ENCODE measurements around the gene LTF.
"Not testable (repeated sequence)": the region's sequence is repeated elsewhere in the genome, so short reads cannot be mapped to it uniquely, and the experiment has no call there.

Gene LTF

DNA sequence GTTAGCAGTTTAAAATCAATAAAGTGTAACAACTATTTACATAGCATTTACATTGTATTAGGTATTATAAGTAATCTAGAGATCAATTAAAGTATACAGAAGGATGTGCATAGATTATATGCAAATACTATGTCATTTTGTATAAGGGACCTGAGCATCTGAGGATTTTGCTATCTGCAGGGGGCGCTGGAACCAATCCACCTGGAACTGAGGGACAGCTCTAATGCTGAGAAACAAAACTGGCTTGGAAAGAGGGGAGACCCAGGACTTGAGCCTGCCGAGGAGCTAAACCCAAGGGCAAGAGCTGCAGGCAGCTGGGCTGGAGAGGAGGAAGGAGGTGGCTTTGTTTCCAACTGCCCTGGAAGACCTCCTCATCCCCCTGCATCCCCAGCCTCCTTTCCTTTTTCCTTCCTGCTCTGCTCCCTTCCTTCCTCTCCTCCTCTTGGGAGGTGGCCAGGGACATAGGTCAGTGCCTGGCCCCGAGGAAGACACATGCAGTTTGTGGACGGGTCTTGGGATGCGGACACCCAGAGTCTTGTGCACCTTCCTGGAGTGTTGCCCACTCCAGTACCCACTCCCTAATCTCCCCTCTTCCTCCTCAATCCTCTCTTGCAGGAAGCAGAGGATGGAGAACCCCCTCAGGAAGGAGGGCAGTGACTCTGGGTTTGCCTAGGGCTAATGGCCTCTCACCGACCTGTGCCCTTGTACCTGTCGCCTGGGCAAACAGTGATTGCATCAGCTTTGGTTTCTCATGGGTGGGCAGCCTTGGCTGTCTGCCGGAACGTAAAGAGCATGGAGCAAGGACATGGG, 32.2 kb upstream of the LTF start:
- Mint-ChIP-seq H3K9me3 (no peaks in the 10 kb centered on the region), H3K4me3 (no peak overlapping the region), H3K4me1 (ENCODE audit: low read depth) (peaks cover 12% of the 10 kb centered on the region), H3K27me3 (peaks cover 5% of the 10 kb centered on the region), H3K36me3 (ENCODE audit: low read depth) (no peaks in the 10 kb centered on the region), H3K27ac (no peak overlapping the region)
- intact Hi-C loops (cut with micrococcal nuclease): no loop called here

DNA sequence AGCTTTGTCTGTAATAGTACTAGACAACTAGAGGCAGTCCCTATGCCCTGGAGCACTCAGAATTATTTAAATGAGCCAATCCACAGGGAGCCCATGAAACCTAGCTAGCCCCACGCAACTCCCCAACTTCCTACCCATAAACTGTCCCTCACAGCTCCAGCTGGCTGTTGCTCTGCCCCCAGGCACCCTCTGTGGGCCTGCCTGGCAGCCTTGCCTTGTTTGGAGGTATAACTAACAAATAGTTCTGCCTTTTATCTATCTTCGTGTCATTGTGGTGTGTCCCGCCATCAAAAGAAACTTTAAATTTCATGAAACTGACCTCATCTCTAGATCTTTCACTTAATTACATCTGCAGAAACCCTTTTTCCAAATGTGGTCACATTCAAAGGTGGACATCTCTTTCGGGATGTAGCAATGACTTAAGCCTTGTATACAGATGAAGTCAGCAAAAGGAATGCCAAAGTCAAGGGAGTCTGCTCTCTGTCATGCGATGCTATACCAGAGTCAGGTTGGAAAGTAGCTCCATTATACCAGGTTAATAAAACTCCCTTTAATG, 31.3 kb upstream of the LTF start:
- Mint-ChIP-seq H3K9me3 (no peaks in the 10 kb centered on the region), H3K27me3 (peaks cover 5% of the 10 kb centered on the region), H3K4me1 (ENCODE audit: low read depth) (peaks cover 5% of the 10 kb centered on the region), H3K27ac (no peak overlapping the region), H3K36me3 (ENCODE audit: low read depth) (no peaks in the 10 kb centered on the region), H3K4me3 (no peak overlapping the region)
- intact Hi-C loops (cut with micrococcal nuclease): no loop called here

DNA sequence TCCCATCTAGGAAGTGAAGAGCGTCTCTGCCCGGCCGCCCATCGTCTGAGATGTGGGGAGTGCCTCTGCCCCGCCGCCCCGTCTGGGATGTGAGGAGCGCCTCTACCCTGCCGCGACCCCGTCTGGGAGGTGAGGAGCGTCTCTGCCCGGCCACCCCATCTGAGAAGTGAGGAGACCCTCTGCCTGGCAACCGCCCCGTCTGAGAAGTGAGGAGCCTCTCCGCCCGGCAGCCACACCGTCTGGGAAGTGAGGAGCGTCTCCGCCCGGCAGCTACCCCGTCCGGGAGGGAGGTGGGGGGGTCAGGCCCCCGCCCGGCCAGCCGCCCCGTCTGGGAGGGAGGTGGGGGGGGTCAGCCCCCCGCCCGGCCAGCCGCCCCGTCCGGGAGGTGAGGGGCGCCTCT, 29.8 kb upstream of the LTF start:
- H3K4me3 Mint-ChIP-seq; intact Hi-C loops (cut with micrococcal nuclease); H3K4me1 Mint-ChIP-seq (ENCODE audit: low read depth); H3K9me3 Mint-ChIP-seq; H3K27me3 Mint-ChIP-seq; H3K36me3 Mint-ChIP-seq (ENCODE audit: low read depth); H3K27ac Mint-ChIP-seq: not testable (repeated sequence)

DNA sequence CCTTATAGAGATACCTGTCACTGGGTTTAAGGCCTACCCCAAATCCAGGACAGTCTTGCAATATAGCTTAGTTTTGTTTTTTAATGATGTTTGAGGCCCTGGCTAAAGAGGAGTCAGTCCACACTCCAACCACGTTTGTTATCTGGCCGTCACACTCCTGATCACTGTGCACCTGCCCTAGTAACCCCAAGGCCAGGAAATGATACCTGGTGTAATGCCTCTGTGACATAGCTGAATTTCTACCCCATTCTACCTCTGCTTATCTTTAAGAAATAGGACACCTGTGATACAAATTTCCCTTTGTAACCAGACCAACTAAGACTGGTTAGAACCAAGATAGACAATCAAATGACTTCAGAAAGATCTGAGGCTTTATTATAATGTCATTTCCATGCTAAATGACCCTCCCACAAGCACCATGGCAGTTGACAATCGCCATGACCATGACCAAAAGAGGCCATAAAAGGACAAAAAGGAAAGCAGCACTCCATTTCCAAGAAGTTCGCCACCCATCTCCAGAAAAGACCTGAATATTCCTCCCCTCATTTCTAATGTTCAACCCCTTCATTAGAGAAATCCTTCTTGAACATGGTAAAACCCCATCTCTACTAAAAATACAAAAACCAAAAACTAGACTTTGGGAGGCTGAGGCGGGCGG, 28.3 kb upstream of the LTF start:
- no peaks in the 10 kb centered on the region for H3K9me3 Mint-ChIP-seq
- no peaks in the 10 kb centered on the region for H3K36me3 Mint-ChIP-seq (ENCODE audit: low read depth)
- H3K4me3 Mint-ChIP-seq: no peak overlapping the region
- H3K27ac Mint-ChIP-seq: no peak overlapping the region
- H3K4me1 Mint-ChIP-seq (ENCODE audit: low read depth): peaks cover 8% of the 10 kb centered on the region
- peaks cover 9% of the 10 kb centered on the region for H3K27me3 Mint-ChIP-seq
- intact Hi-C loops (cut with micrococcal nuclease): no loop called here

DNA sequence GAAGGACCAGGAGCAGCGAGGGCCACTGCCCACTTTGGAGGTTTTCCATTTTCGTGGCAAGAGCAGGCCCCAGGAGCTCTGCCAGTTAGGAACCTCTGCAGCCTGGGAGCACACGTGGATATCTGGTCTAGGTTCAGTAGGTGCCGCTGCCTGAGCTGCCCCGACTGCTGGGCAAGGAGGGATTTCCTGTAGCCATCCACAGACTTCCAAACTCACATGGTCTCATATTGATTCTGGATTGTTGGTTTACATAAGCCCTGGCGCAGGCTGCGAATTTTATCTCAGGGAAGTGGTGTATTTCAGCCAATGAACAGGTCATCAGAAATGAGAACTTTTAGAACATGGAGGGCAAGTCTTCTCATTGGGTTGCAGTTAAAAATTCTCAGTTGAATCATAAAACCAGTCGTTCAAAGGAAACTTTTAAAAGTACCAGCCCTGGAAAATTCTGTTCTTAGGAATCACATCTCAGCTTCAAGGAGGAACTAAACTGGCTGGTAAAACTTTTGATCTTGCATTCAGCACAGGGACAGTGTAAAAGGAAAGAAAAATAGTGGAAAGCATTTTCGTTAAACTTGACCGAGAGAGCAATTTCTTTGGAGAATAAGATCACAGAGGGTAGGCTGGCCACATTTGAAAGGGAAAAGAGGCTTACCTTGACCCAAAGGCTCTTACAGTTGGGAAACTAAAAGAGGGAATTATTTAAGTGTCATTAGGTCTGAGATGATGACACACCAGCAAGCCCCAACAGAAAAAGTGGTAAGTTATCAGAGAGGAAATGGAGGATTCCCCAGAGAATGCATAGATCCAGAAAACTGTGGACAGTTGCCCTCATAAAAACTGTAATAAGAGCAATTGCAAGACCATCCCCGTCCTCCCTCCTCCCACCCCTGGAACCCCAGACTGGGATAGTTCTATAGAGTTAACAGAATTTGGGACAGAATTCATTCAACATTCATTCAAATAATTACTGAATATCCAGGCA, 26.7 kb upstream of the LTF start:
- no peak overlapping the region for H3K4me3 Mint-ChIP-seq
- peaks cover 8% of the 10 kb centered on the region for H3K4me1 Mint-ChIP-seq (ENCODE audit: low read depth)
- no peaks in the 10 kb centered on the region for H3K9me3 Mint-ChIP-seq
- no peaks in the 10 kb centered on the region for H3K36me3 Mint-ChIP-seq (ENCODE audit: low read depth)
- intact Hi-C loops (cut with micrococcal nuclease): no loop called here
- no peak overlapping the region for H3K27ac Mint-ChIP-seq
- H3K27me3 Mint-ChIP-seq: peaks cover 8% of the 10 kb centered on the region

DNA sequence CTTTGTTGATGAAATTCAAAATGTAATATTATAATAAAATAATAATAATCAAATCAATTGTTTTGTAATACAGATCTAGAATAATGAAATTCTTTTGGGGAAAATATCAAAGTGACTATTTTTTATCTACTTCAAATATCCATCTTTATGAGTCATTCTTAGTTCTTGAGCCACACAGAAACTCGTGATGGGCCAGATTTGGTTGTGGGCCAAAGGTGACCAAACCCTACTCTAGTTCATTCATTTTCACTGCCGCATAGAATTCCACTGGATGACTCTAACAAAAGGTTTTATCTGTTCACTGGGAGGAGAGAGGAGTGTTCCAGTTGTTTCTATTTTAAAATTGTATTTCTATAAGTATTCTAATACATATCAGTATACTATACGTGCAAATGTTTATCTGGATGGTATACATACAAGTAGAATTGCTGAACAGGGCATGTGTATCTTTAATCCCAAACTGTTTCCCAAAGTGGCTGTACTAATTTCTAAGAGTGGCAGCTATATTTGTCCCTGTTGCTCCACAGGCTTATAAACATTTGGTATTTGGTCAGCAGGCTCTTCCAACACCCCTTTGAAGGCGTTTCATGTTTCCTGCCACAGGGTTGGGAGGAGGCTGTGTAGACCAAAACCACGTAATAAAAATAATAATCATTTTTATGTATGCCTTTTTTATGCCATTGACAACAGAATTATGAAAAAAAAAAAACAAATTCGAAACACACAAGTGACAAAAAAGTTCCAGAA, 25.8 kb upstream of the LTF start:
- Mint-ChIP-seq H3K4me3 (no peak overlapping the region), H3K27me3 (peaks cover 8% of the 10 kb centered on the region), H3K4me1 (ENCODE audit: low read depth) (peaks cover 8% of the 10 kb centered on the region), H3K27ac (no peak overlapping the region), H3K9me3 (no peaks in the 10 kb centered on the region), H3K36me3 (ENCODE audit: low read depth) (no peaks in the 10 kb centered on the region)
- intact Hi-C loops (cut with micrococcal nuclease): no loop called here

DNA sequence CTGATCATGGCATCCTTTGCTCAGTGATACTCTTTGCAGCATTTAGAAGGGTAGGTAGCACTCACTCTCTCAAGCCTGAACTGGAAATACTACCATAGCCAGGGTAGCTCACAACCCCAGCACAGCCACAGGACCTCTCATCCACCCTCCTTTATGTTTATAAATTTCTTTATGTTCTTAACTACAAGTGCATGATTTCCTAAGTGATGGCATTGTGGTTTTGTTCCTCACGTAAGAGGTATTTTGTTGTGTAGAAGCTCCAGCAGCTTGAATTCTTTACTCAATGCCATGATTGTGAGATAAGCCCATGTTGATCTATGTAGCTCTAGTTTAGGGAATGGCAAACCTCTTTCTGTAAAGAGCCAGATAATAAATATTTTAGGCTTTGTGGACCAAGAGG, 25.2 kb upstream of the LTF start:
- peaks cover 9% of the 10 kb centered on the region for H3K27me3 Mint-ChIP-seq
- H3K4me1 Mint-ChIP-seq (ENCODE audit: low read depth): peaks cover 8% of the 10 kb centered on the region
- no peak overlapping the region for H3K4me3 Mint-ChIP-seq
- intact Hi-C loops (cut with micrococcal nuclease): loop anchor here (2.0 kb wide), 2 partner anchors 69 to 141 kb away; no protein-coding TSS in a partner anchor
- H3K27ac Mint-ChIP-seq: no peak overlapping the region
- no peaks in the 10 kb centered on the region for H3K9me3 Mint-ChIP-seq
- no peaks in the 10 kb centered on the region for H3K36me3 Mint-ChIP-seq (ENCODE audit: low read depth)

DNA sequence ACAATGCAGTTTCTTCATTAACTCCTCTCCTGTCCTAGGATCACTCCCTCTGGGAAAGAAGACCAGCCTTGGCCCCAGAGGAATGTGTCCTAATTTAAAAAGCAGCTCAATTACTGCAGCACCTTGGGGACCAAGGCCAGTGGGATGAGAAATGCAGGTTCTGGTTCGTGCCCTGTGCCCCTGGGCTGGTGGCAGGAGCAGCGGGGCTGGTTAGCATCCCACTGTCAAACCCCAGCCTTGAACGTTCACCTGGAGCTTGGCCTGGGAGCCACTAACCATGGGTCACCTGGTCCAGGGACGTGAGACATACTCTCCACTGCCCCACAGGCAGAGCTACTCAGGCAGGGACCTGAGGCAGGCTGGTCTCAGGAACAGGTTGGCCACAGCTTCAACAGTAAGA, 24.7 kb upstream of the LTF start:
- Mint-ChIP-seq H3K27me3 (peaks cover 9% of the 10 kb centered on the region), H3K4me1 (ENCODE audit: low read depth) (peaks cover 8% of the 10 kb centered on the region), H3K4me3 (no peak overlapping the region), H3K9me3 (no peaks in the 10 kb centered on the region), H3K27ac (no peak overlapping the region), H3K36me3 (ENCODE audit: low read depth) (no peaks in the 10 kb centered on the region)
- intact Hi-C loops (cut with micrococcal nuclease): loop anchor here (2.0 kb wide), 2 partner anchors 69 to 141 kb away; no protein-coding TSS in a partner anchor

DNA sequence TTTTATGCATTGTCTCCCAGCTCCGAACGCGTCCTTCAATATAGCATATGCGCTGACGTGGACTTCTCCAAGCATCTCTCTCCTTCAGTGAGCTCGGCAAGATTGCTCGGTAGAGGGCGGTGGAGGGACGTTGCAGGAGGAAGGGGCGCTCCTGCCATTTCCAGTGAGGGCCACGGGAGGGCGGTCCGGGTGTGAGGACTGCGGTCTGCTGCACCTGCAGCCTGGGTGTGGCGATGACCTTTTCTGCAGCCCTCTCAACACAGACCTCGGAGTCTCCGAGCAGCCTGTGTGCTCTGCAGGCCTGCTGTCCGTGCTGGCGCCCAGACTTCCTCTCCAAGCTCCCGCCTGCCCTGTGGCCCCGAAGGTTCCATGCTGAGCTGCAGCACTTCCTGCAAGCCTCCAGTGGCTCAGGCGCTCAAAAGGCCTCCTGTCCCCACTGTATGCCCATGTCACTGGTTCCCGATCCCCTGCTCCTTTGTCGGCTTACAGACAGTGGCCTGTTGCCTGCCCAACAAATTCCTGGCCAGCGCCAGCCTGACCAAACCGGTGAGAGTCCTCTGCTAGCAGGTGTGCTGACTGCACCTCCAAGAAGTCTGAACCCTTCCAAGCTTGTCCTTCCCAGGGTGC, 24.1 kb upstream of the LTF start:
- no peaks in the 10 kb centered on the region for H3K9me3 Mint-ChIP-seq
- H3K27me3 Mint-ChIP-seq: peaks cover 8% of the 10 kb centered on the region
- H3K4me3 Mint-ChIP-seq: peak overlapping the region; percentile 53
- intact Hi-C loops (cut with micrococcal nuclease): loop anchor here (2.0 kb wide), 2 partner anchors 70 to 142 kb away; no protein-coding TSS in a partner anchor
- H3K36me3 Mint-ChIP-seq (ENCODE audit: low read depth): no peaks in the 10 kb centered on the region
- no peak overlapping the region for H3K27ac Mint-ChIP-seq
- peaks cover 8% of the 10 kb centered on the region for H3K4me1 Mint-ChIP-seq (ENCODE audit: low read depth)

DNA sequence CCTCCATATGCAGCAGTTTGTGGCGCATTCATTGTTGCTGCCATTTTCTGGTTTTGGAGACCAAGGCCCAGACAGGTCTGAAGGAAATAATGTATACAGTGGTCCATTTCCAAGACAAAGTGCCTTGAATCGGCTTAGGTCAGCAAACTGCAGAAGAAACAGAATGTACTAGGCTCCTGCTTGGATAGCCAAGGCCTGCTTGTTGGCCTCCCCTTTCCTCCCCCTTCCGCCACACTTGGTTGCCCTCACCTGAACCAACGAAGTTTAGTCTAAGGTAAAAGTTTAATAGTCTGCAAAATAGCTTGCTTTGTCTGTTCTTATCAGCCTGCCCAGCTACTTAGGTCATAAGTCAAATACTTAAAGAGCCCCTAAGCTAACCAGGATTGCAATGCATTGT, 21.1 kb upstream of the LTF start:
- peaks cover 10% of the 10 kb centered on the region for H3K27me3 Mint-ChIP-seq
- intact Hi-C loops (cut with micrococcal nuclease): no loop called here
- H3K27ac Mint-ChIP-seq: no peak overlapping the region
- no peaks in the 10 kb centered on the region for H3K9me3 Mint-ChIP-seq
- H3K4me3 Mint-ChIP-seq: no peak overlapping the region
- H3K36me3 Mint-ChIP-seq (ENCODE audit: low read depth): no peaks in the 10 kb centered on the region
- H3K4me1 Mint-ChIP-seq (ENCODE audit: low read depth): peaks cover 10% of the 10 kb centered on the region

DNA sequence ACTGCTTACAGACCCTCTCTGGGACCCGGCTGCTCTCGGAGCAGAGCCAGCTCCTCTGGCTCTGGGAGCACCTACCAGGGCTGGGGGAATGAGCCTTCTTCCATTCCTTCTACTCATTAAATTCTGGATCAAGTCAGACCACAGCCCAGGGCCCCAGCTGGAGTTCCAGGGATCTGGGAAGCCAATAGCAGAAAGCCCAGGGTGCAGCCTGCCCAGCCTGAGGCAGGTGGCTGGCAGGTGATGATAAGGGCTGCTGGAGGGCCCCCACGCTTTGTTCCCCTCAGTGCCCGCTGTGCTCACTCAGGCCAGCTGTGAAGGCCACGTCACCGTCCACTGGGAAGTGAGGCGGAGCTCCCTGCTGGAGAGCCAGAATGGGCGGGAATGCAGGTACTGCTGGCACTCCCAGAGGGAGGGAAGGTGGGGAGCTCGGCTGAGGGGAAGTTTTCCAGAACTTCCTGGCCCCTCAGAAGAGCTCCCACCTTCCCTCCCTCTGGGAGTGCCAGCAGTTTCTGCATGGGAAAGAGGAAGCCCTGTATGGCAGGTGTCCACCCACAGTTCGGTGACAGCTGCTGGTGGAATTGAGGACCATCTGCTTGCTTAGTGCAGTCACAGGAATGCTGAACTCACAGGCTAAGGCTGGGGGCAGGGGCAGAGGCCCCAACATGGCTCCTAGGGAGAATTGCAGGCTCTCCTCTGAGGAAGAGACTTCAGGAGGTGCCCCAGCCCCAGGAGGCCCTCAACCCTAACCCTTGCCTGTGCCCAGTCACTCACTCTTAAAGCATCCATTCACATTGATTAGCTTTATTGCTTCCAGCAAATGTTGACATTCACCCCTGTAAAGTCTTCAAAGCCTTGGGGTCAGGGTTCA, 20.4 kb upstream of the LTF start:
- H3K9me3 Mint-ChIP-seq: no peaks in the 10 kb centered on the region
- H3K27ac Mint-ChIP-seq: no peak overlapping the region
- no peak overlapping the region for H3K4me3 Mint-ChIP-seq
- intact Hi-C loops (cut with micrococcal nuclease): no loop called here
- H3K27me3 Mint-ChIP-seq: peaks cover 10% of the 10 kb centered on the region
- H3K4me1 Mint-ChIP-seq (ENCODE audit: low read depth): peaks cover 15% of the 10 kb centered on the region
- H3K36me3 Mint-ChIP-seq (ENCODE audit: low read depth): no peaks in the 10 kb centered on the region

DNA sequence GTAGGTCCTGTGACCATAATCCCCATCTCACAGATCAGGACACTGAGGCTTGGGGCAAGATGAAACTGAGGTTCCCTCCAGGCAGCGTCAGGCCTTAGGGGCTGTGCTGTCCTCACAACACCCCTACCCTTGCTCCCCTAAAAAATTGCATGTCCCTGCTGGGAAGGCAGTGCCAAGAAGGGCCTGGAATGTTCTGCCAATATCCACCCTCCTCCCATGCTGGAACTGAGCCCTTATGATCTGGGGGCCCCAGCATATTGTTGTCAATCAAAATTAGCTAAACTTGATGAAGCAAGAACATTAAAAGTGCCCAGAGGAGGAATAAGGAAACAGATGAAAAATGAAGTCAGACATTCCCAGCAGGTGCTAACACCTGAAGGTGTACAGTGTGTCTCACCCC, 19.7 kb upstream of the LTF start:
- H3K27ac Mint-ChIP-seq: no peak overlapping the region
- peaks cover 15% of the 10 kb centered on the region for H3K4me1 Mint-ChIP-seq (ENCODE audit: low read depth)
- intact Hi-C loops (cut with micrococcal nuclease): no loop called here
- H3K9me3 Mint-ChIP-seq: no peaks in the 10 kb centered on the region
- H3K36me3 Mint-ChIP-seq (ENCODE audit: low read depth): no peaks in the 10 kb centered on the region
- H3K4me3 Mint-ChIP-seq: no peak overlapping the region
- H3K27me3 Mint-ChIP-seq: peaks cover 11% of the 10 kb centered on the region

All from dendritic cell treated with granulocyte-macrophage colony-stimulating factor and Interleukin-4, amounts not matched to agents 40 ng/mL and 50 ng/mL, for 4 days (primary cell).